Mesenchymal stem cell (in vitro differentiated cells and primary cell): ENCODE measurements around the gene ZNF580.

Experiments used
- DNase-seq: peaks from one replicate; pipeline ENCODE4 v3.0.0-alpha.2; 2013
- H2AFZ ChIP-seq: one replicate; pipeline ENCODE4 v1.6.1; 2013; ENCODE audit warnings: low read depth, mild to moderate bottlenecking, control low read depth, inconsistent platforms, low read length, moderate library complexity
- H2AK5ac ChIP-seq: 2 replicates; pipeline ENCODE4 v1.6.1; 2013; ENCODE audit warnings: low read length, moderate library complexity, mild to moderate bottlenecking, inconsistent platforms; ENCODE audit not compliant: severe bottlenecking
- H2BK120ac ChIP-seq: one replicate; pipeline ENCODE4 v1.6.1; 2013; ENCODE audit warnings: low read depth, mild to moderate bottlenecking, inconsistent platforms, low read length, moderate library complexity
- H2BK12ac ChIP-seq, 2 experiments: one replicate each; pipeline ENCODE4 v1.6.1; 2013; ENCODE audit warnings: inconsistent platforms in 2 of 2, low read length in 2 of 2, mild to moderate bottlenecking in 2 of 2, moderate library complexity in 2 of 2, control low read depth in 1 of 2
- H2BK15ac ChIP-seq: one replicate; pipeline ENCODE4 v1.6.1; 2013; ENCODE audit warnings: mild to moderate bottlenecking, low read depth, inconsistent platforms; ENCODE audit not compliant: poor library complexity, severe bottlenecking
- H2BK5ac ChIP-seq: 2 replicates; pipeline ENCODE4 v1.6.1; 2013; ENCODE audit warnings: low read depth, mild to moderate bottlenecking, low read length, control low read depth, inconsistent platforms; ENCODE audit not compliant: poor library complexity, severe bottlenecking
- H3K14ac ChIP-seq, 2 experiments: one replicate each; pipeline ENCODE4 v1.6.1; 2013; ENCODE audit warnings: inconsistent platforms in 2 of 2, low read length in 2 of 2, control low read depth in 1 of 2, mild to moderate bottlenecking in 1 of 2, moderate library complexity in 1 of 2
- H3K18ac ChIP-seq, 2 experiments: one replicate each; pipeline ENCODE4 v1.6.1; 2013; ENCODE audit warnings: inconsistent platforms in 2 of 2, low read length in 2 of 2, control low read depth in 1 of 2, low read depth in 1 of 2, mild to moderate bottlenecking in 1 of 2
- H3K23ac ChIP-seq, 2 experiments: one replicate each; pipeline ENCODE4 v1.6.1; 2013; ENCODE audit warnings: inconsistent platforms in 2 of 2, low read length in 2 of 2, mild to moderate bottlenecking in 2 of 2, moderate library complexity in 2 of 2, control low read depth in 1 of 2
- H3K27ac ChIP-seq: 2 replicates; pipeline ENCODE4 v1.5.1; 2013; ENCODE audit warnings: mild to moderate bottlenecking, moderate library complexity, low read length, control low read depth, inconsistent platforms; ENCODE audit not compliant: poor library complexity, severe bottlenecking
- H3K27me3 ChIP-seq, 2 experiments: 2 replicates each; pipeline versions ENCODE4 v1.6.1 to v1.7.0; 2013; ENCODE audit warnings: low read length in 2 of 2, mild to moderate bottlenecking in 2 of 2, moderate library complexity in 2 of 2, control low read depth in 1 of 2, inconsistent platforms in 1 of 2; ENCODE audit not compliant: control insufficient read depth in 1 of 2, insufficient read depth in 1 of 2
- H3K36me3 ChIP-seq, 2 experiments: 2 replicates each; pipeline versions ENCODE4 v1.6.1 to v1.7.0; 2013; ENCODE audit warnings: low read length in 2 of 2, control low read depth in 1 of 2, inconsistent platforms in 1 of 2, low read depth in 1 of 2, mild to moderate bottlenecking in 1 of 2; ENCODE audit not compliant: insufficient read depth in 2 of 2, control insufficient read depth in 1 of 2
- H3K4ac ChIP-seq, 2 experiments: one replicate each; pipeline ENCODE4 v1.6.1; 2013; ENCODE audit warnings: inconsistent platforms in 2 of 2, low read length in 2 of 2, mild to moderate bottlenecking in 2 of 2, moderate library complexity in 2 of 2, control low read depth in 1 of 2, low read depth in 1 of 2
- H3K4me1 ChIP-seq: 2 replicates; pipeline ENCODE4 v1.6.1; 2013; ENCODE audit warnings: low read depth, low read length, control low read depth; ENCODE audit not compliant: control insufficient read depth, insufficient read depth
- H3K4me2 ChIP-seq: 2 replicates; pipeline ENCODE4 v1.6.1; 2013; ENCODE audit warnings: low read length, mild to moderate bottlenecking, inconsistent platforms; ENCODE audit not compliant: poor library complexity, severe bottlenecking
- H3K4me3 ChIP-seq, 2 experiments: 2 replicates each; pipeline versions ENCODE4 v1.5.1 to v1.7.0; 2013; ENCODE audit warnings: low read length in 2 of 2, mild to moderate bottlenecking in 2 of 2, control low read depth in 1 of 2, low read depth in 1 of 2; ENCODE audit not compliant: insufficient read depth in 1 of 2
- H3K79me1 ChIP-seq: replicated peaks from 2 replicates; pipeline ENCODE4 v1.6.1; 2013; ENCODE audit warnings: mild to moderate bottlenecking, control low read depth, low read length, inconsistent platforms; ENCODE audit not compliant: poor library complexity, severe bottlenecking
- H3K9ac ChIP-seq: 2 replicates; pipeline ENCODE4 v1.7.0; 2013; ENCODE audit warnings: mild to moderate bottlenecking, low read length, moderate library complexity
- H3K9me3 ChIP-seq: 2 replicates; pipeline ENCODE4 v1.7.0; 2013; ENCODE audit warnings: mild to moderate bottlenecking, low read length; ENCODE audit not compliant: control insufficient read depth
- H4K8ac ChIP-seq: one replicate; pipeline ENCODE4 v1.6.1; 2013; ENCODE audit warnings: inconsistent platforms, mild to moderate bottlenecking, low read length, moderate library complexity
- H4K91ac ChIP-seq: one replicate; pipeline ENCODE4 v1.6.1; 2013; ENCODE audit warnings: mild to moderate bottlenecking, low read length, inconsistent platforms
- WGBS: methylation state at CpG from one replicate; pipeline ENCODE4 v1.1.7; 2013; ENCODE audit warnings: mixed read lengths; 5-methylcytosine and 5-hydroxymethylcytosine counted together

Gene ZNF580

GRCh38 chr19:55676383-55676782 is 35.6 kb downstream of the ZNF580 start:
- Histone ChIP-seq H2BK15ac (no peak overlapping the region), H2AK5ac (no peak overlapping the region), H3K23ac (no peak overlapping the region), H3K9ac (peak overlapping the region; percentile 97), H3K14ac (no peak overlapping the region), H3K36me3 (peaks cover 51 to 56% of the 10 kb centered on the region in 2 experiments), H4K91ac (no peak overlapping the region), H3K4me3 (peak overlapping the region in 1 of 2 experiments; percentile 96), H3K18ac (no peak overlapping the region), H3K27me3 (no peaks in the 10 kb centered on the region), H3K9me3 (no peaks in the 10 kb centered on the region), H3K4ac (no peak overlapping the region), H3K79me1 (peaks cover 2% of the 10 kb centered on the region), H3K27ac (no peak overlapping the region), H2BK120ac (no peak overlapping the region), H2BK5ac (no peak overlapping the region), H3K4me1 (peaks cover 51% of the 10 kb centered on the region), H3K4me2 (peak overlapping the region; percentile 35), H2BK12ac (no peak overlapping the region), H4K8ac (no peak overlapping the region), H2AFZ (no peak overlapping the region)
- DNase-seq, result no peak
- WGBS, result 97% methylated on average over 5 of the region's 5 CpGs

GRCh38 chr19:55676889-55677505 is 36.2 kb downstream of the ZNF580 start:
- Histone ChIP-seq H3K9me3 (no peaks in the 10 kb centered on the region), H3K27ac (no peak overlapping the region), H3K9ac (peak overlapping the region; percentile 97), H2BK15ac (no peak overlapping the region), H2BK120ac (no peak overlapping the region), H2AK5ac (peak overlapping the region; percentile 21), H2BK5ac (no peak overlapping the region), H3K4me3 (peak overlapping the region in 1 of 2 experiments; percentile 96), H3K18ac (no peak overlapping the region), H3K4ac (no peak overlapping the region), H3K79me1 (peaks cover 2% of the 10 kb centered on the region), H3K23ac (peak overlapping the region in 1 of 2 experiments; percentile 10), H3K4me2 (peak overlapping the region; percentile 35), H3K36me3 (peaks cover 50 to 59% of the 10 kb centered on the region in 2 experiments), H4K91ac (no peak overlapping the region), H3K4me1 (peaks cover 48% of the 10 kb centered on the region), H3K27me3 (no peaks in the 10 kb centered on the region), H3K14ac (no peak overlapping the region), H4K8ac (peak overlapping the region; percentile 20), H2AFZ (no peak overlapping the region), H2BK12ac (no peak overlapping the region)
- 92% methylated on average over 7 of the region's 7 CpGs for WGBS
- no peak for DNase-seq

- Histone ChIP-seq H3K79me1 (peaks cover 2% of the 10 kb centered on the region), H2AK5ac (no peak overlapping the region), H3K27ac (no peak overlapping the region), H3K18ac (no peak overlapping the region), H3K4me1 (peaks cover 51% of the 10 kb centered on the region), H3K36me3 (peaks cover 54 to 62% of the 10 kb centered on the region in 2 experiments), H3K4me3 (peak overlapping the region in 1 of 2 experiments; percentile 96), H3K9me3 (no peaks in the 10 kb centered on the region), H4K8ac (no peak overlapping the region), H2BK15ac (no peak overlapping the region), H3K27me3 (no peaks in the 10 kb centered on the region), H3K9ac (peak overlapping the region; percentile 97), H4K91ac (no peak overlapping the region), H2BK120ac (no peak overlapping the region), H3K14ac (no peak overlapping the region), H2AFZ (no peak overlapping the region), H2BK12ac (no peak overlapping the region), H2BK5ac (no peak overlapping the region), H3K4me2 (no peak overlapping the region), H3K4ac (no peak overlapping the region), H3K23ac (no peak overlapping the region)
- no peak for DNase-seq
- 64% methylated on average over 6 of the region's 6 CpGs for WGBS
Measured at GRCh38 chr19:55677572-55678028, 36.8 kb downstream of the ZNF580 start.

GRCh38 chr19:55678121-55678671 is 37.4 kb downstream of the ZNF580 start:
- no peaks in the 10 kb centered on the region for H3K27me3 ChIP-seq
- H3K79me1 ChIP-seq, result peaks cover 2% of the 10 kb centered on the region
- H3K4me1 ChIP-seq, result peaks cover 51% of the 10 kb centered on the region
- no peak overlapping the region for H3K18ac ChIP-seq
- WGBS, result 97% methylated on average over 21 of the region's 21 CpGs
- no peak overlapping the region for H3K4me3 ChIP-seq
- H3K4ac ChIP-seq, result no peak overlapping the region
- no peak overlapping the region for H2AFZ ChIP-seq
- H3K23ac ChIP-seq, result no peak overlapping the region
- no peak overlapping the region for H2BK120ac ChIP-seq
- H3K4me2 ChIP-seq, result no peak overlapping the region
- peaks cover 54 to 62% of the 10 kb centered on the region in 2 experiments for H3K36me3 ChIP-seq
- H2BK5ac ChIP-seq, result no peak overlapping the region
- peak overlapping the region; percentile 43 for H4K91ac ChIP-seq
- no peak overlapping the region for H2BK15ac ChIP-seq
- H3K9ac ChIP-seq, result peak overlapping the region; percentile 97
- H2BK12ac ChIP-seq, result no peak overlapping the region
- H2AK5ac ChIP-seq, result no peak overlapping the region
- H3K14ac ChIP-seq, result no peak overlapping the region
- H3K9me3 ChIP-seq, result no peaks in the 10 kb centered on the region
- H4K8ac ChIP-seq, result no peak overlapping the region
- H3K27ac ChIP-seq, result no peak overlapping the region
- DNase-seq, result no peak
